ENCODE data around the gene NAALADL1. TPM values are rescaled to one million over a fixed set of nuclear protein-coding genes. Genes with fewer than 3 reads are reported as not detected.
"Not testable (repeated sequence)": the region's sequence is repeated elsewhere in the genome, so short reads cannot be mapped to it uniquely, and the experiment has no call there.

NAALADL1 gene
- total RNA-seq, 1 experiment from 2014 or later: not detected

DNA sequence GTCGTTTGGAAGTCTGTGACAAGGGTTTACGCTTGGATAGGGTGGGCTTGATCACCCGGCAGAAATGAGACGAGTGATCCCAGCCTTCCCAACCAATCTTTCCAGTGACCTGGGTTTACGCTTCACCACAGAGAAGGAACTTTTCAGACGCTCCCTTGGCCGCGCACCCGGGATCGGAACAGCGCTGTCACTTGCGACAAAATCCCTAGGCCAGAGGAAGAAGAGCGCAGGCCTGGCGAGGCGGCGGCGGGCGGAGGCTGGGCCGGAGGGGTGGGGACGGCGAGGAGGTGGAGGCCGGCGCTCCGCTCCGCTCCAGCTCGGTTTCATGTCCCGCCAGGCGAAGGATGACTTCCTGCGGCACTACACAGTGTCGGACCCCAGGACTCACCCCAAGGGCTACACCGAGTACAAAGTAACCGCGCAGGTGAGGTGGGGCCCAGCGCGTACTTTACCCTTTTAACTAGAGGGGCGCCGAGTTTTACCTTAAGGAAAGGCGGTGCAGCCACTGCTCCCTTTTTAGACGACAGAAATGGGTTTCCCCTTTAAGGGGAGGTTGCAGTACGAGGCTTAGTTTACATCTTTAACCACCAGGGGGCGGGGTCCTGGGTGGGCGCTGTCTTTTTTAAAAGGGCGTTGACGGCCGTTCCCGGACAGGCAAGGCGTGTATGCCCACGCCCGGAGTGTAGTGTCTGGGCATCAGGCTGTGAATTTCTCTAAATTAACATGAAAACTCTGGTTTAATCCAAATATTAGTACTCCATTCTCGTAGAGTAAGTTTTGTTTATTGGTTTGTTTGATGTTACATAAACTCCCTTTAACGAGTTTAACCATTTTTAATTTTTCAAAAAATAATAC lies 30.9 kb downstream of the NAALADL1 start, which contains the start of gene SNX15:
Gene SNX15 (plus strand): TSS at position 227 of the 855 bp plus-strand sequence. CDS start 99 bp downstream, at position 326.
- peaks cover 12% of the 10 kb centered on the region for H3K4me1 ChIP-seq (replicated peaks)
- H3K9me3 ChIP-seq (replicated peaks): no peaks in the 10 kb centered on the region
- H3K27ac ChIP-seq: peak within 1 kb of the TSS; percentile 5; the same call in 1 of the 2 replicates
- H3K36me3 ChIP-seq: peaks cover 4% of the 10 kb centered on the region
- peak; percentile 99 to 100 for DNase-seq (ENCODE audit: low read depth in 1 of 2, low spot score in 2 of 2)
- no peaks in the 10 kb centered on the region for H3K27me3 ChIP-seq (replicated peaks)
- peak within 1 kb of the TSS; percentile 52 for H3K4me3 ChIP-seq

DNA sequence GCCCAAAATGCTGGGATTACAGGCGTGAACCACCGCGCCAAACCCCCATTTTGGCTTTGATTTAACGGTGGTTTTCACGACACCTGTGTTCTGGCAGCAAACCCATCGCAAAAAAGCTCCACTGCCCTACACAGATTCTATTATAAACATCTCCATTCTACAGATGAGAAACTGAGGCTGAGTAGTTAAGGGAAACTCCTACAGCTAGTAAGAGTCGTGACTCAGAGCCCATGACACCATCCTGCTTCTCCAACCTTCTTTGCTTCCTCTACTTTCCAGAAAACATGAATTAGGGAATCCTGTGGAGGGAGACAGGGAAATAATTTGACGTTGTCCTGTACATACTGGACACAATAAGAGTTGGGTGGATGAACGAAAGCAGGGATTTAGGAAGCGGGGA lies 31.5 kb downstream of the NAALADL1 start:
- Histone ChIP-seq H3K4me1 (replicated peaks) (peaks cover 12% of the 10 kb centered on the region), H3K27ac (0 out of 2 replicates have a peak overlapping the region, but pooled peaks have one; percentile 1), H3K4me3 (peak overlapping the region; percentile 52), H3K9me3 (replicated peaks) (no peaks in the 10 kb centered on the region), H3K27me3 (replicated peaks) (no peaks in the 10 kb centered on the region), H3K36me3 (no peaks in the 10 kb centered on the region; the same call in 1 of the 2 replicates)
- no peak for DNase-seq (ENCODE audit: low read depth in 1 of 2, low spot score in 2 of 2)

DNA sequence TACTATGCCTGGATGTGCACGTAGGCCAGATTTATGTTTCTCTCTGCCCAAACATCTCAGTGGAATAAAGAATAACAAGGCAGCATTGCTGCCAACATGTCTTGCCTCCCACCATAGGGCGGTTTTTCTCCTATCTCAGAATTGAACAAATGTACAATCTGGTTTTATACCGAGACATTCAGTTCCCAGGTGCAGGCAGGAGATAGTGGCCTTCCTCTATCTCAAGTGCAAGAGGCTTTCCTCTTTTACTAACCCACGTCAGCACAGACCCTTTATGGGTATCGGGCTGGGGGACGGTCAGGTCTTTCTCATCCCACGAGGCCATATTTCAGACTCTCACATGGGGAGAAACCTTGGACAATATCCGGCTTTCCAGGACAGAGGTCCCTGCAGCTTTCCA lies 34.9 kb downstream of the NAALADL1 start:
- DNase-seq (ENCODE audit: low read depth in 1 of 2, low spot score in 2 of 2); H3K4me3 ChIP-seq; H3K9me3 ChIP-seq (replicated peaks); H3K27ac ChIP-seq; H3K27me3 ChIP-seq (replicated peaks): not testable (repeated sequence)
- Histone ChIP-seq H3K36me3 (peaks cover 19% of the 10 kb centered on the region), H3K4me1 (replicated peaks) (peaks cover 12% of the 10 kb centered on the region)

DNA sequence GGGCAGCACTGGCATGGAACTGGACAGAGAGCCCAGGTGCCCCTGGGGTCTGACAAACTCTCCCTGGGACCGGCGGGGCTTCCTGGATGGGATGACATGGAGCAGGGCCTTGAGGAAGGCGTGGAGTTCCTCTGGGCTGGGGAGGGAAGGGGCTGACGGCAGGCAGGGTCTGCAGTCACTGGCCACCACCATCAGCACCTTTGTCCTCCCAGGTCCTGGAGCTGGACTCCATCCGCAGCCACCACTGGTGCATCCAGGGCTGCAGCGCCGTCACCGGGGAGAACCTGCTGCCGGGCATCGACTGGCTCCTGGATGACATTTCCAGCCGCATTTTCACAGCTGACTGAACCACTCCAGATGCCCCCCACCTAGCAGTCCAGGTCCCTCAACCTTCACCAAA lies 36.8 kb downstream of the NAALADL1 start:
- Histone ChIP-seq H3K27me3 (replicated peaks) (no peaks in the 10 kb centered on the region), H3K9me3 (replicated peaks) (no peaks in the 10 kb centered on the region), H3K27ac (no peak overlapping the region), H3K36me3 (peaks cover 24% of the 10 kb centered on the region), H3K4me3 (no peak overlapping the region), H3K4me1 (replicated peaks) (peaks cover under 1% of the 10 kb centered on the region; the same call in 1 of the 2 replicates)
- DNase-seq (ENCODE audit: low read depth in 1 of 2, low spot score in 2 of 2): no peak

DNA sequence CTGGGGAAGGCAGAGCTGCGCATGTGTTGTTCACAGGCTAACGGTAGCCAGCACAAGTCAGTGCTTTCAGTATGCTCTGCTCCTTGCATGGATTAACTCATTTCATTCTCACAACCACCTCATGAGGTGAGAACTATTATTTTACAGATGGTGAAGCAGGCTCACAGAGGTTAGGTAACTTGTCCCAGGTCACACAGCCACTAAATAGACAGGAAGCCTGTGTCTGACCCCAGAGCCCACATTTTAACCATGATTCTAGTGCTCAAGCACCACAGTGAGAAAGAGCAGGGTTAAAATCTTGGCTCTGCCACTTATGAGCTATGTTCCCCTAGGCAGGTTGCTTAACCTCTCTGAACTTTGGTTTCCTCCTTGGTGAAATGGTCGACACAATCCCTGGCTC lies 37.4 kb downstream of the NAALADL1 start:
- H3K27me3 ChIP-seq (replicated peaks): no peaks in the 10 kb centered on the region
- no peaks in the 10 kb centered on the region for H3K4me1 ChIP-seq (replicated peaks)
- no peak overlapping the region for H3K4me3 ChIP-seq
- no peaks in the 10 kb centered on the region for H3K9me3 ChIP-seq (replicated peaks)
- no peak overlapping the region for H3K27ac ChIP-seq
- H3K36me3 ChIP-seq: peaks cover 25% of the 10 kb centered on the region
- no peak for DNase-seq (ENCODE audit: low read depth in 1 of 2, low spot score in 2 of 2)

DNA sequence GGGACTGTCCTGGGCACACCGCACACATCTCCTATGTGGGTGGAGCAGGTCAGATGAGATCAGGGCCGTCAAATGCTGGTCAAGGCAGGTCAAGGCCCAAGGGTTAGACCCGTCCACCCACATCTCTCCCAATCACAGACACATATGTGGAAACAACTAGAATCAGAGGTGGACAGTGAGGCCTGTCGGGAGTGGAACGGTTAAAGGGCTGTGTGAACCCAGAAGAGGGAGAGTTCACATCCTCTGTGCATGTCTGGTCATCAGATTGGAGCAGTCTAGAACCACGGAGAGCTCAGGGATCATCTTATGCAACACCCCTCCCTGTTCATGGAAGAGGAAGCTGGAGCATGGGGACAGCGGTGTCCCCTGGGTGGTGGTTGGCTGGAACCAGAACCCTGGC lies 38.5 kb downstream of the NAALADL1 start:
- Histone ChIP-seq H3K36me3 (peaks cover 25% of the 10 kb centered on the region), H3K4me3 (no peak overlapping the region), H3K27ac (no peak overlapping the region), H3K27me3 (replicated peaks) (no peaks in the 10 kb centered on the region), H3K4me1 (replicated peaks) (peaks cover 3% of the 10 kb centered on the region), H3K9me3 (replicated peaks) (no peaks in the 10 kb centered on the region)
- no peak for DNase-seq (ENCODE audit: low read depth in 1 of 2, low spot score in 2 of 2)

DNA sequence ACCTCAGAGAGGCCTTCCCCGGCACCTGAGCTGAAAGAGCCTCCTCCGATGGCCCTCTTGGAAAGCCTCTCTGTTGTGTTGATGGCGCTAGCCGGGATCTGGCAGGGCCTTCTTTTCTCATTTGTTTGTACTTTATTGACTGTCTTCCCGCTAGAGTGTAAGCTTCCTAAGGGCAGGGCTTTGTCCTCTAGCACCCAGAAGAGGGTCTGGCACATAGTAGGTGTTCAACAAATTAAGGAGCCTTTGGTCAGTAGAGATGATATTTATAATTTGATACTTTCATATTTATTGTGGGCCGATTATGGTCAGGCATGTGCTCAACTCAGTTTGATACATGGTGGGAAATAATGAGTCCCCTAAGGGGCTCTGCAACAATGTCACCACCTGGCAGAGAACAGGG lies 40.4 kb downstream of the NAALADL1 start:
- H3K27me3 ChIP-seq (replicated peaks): no peaks in the 10 kb centered on the region
- no peak overlapping the region for H3K4me3 ChIP-seq
- no peaks in the 10 kb centered on the region for H3K9me3 ChIP-seq (replicated peaks)
- H3K27ac ChIP-seq: no peak overlapping the region
- peaks cover 19% of the 10 kb centered on the region for H3K4me1 ChIP-seq (replicated peaks)
- DNase-seq (ENCODE audit: low read depth in 1 of 2, low spot score in 2 of 2): no peak
- H3K36me3 ChIP-seq: peaks cover 31% of the 10 kb centered on the region

DNA sequence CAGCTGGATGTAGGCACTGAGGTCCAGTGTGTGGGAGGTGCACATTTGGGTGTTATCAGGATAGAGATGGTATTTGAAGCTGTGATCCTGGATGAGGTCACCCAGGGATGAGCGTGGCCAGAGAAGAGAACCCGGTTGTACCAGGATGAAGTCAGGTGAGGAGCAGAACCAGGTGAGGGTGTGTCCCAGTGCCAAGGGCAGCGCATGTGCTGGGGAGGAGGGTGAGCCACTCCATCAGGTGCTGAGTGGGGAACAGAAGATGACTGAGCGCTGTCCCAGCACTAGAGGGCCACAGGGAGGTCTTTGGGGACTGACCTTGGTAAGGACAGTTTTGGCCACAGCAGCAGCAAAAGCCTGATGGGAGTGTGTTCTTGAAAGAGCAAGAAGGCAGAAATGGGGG lies 41.6 kb downstream of the NAALADL1 start:
- H3K9me3 ChIP-seq (replicated peaks): no peaks in the 10 kb centered on the region
- no peaks in the 10 kb centered on the region for H3K27me3 ChIP-seq (replicated peaks)
- peaks cover 22% of the 10 kb centered on the region for H3K4me1 ChIP-seq (replicated peaks)
- H3K27ac ChIP-seq: no peak overlapping the region
- DNase-seq (ENCODE audit: low read depth in 1 of 2, low spot score in 2 of 2): no peak
- H3K36me3 ChIP-seq: peaks cover 31% of the 10 kb centered on the region
- H3K4me3 ChIP-seq: no peak overlapping the region

DNA sequence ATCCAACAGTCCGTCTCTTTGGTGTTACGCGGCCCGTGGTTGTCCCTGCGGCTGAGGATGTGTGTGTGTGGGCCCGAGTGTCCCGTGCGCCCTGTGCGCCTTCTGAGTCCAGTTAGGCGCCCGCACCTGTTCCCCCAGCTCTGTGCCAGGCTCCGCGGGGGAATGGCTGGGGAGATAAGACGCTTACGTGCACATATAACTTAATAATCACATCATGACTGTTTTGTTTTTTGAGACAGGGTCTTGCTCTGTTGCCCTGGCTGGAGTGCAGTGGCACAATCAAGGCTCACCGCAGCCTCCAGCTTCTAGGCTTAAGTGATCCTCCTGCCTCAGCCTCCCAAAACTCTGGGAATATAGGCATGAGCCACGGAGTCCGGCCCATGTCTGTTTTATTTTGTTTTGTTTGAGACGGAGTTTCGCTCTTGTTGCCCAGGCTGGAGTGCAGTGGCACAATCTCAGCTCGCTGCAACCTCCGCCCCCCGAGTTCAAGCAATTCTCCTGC lies 43.6 kb downstream of the NAALADL1 start:
- DNase-seq (ENCODE audit: low read depth in 1 of 2, low spot score in 2 of 2): no peak
- no peaks in the 10 kb centered on the region for H3K9me3 ChIP-seq (replicated peaks)

DNA sequence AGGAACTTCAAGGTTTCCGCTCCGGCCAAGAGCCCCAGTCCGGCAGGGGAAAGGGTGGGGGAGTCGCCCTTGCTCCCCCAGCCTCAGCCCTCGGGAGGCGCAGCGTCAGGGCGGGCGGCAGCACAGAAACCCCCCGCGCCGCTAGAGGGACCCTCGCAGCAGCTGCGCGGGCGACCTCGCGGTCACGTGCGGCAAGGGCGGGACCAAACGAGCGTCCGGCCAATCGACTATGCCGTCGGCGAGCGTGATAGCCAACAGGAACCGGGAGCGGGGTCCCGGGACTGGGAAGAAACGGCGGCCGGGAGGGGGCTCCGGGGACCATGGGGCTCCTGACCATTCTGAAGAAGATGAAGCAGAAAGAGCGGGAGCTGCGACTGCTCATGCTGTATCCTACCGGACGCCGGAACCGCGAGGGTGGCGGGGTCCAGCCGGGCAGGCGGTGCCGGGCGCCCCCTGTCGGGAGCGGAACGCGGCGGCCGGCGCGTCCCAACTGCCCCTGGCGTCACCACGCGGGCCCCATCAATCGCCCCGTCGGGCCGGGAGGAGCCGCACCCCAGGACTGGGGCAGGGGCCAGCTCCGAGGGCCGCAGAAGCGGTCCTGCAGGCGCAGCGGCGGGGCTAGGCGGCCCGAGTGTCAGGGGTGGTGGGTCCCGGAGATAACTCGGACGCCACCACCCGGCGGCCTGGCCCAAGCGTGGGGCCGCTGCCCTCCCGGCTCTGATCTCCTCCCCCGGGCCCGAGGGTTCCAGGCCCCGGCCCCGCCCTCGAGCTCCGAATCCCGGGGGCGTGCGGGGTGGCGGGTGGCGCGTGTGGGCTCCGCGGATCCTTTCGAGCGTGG lies 44.2 kb downstream of the NAALADL1 start, which contains the start of gene ARL2:
Gene ARL2 (plus strand): TSS at position 273 of the 838 bp plus-strand sequence. CDS start 48 bp downstream, at position 321.
- Histone ChIP-seq H3K36me3 (peaks cover 17% of the 10 kb centered on the region), H3K4me1 (replicated peaks) (peaks cover 22% of the 10 kb centered on the region), H3K27ac (peak within 1 kb of the TSS; percentile 92), H3K4me3 (peak within 1 kb of the TSS; percentile 74), H3K9me3 (replicated peaks) (no peaks in the 10 kb centered on the region), H3K27me3 (replicated peaks) (no peaks in the 10 kb centered on the region)
- DNase-seq (ENCODE audit: low read depth in 1 of 2, low spot score in 2 of 2): peak; percentile 99

More for the DNA sequence above, 43.6 kb downstream of the NAALADL1 start:
- peak overlapping the region; percentile 92 for H3K27ac ChIP-seq
- H3K4me3 ChIP-seq: peak overlapping the region; percentile 74
- no peaks in the 10 kb centered on the region for H3K27me3 ChIP-seq (replicated peaks)
- H3K36me3 ChIP-seq: peaks cover 20% of the 10 kb centered on the region
- peaks cover 22% of the 10 kb centered on the region for H3K4me1 ChIP-seq (replicated peaks)

DNA sequence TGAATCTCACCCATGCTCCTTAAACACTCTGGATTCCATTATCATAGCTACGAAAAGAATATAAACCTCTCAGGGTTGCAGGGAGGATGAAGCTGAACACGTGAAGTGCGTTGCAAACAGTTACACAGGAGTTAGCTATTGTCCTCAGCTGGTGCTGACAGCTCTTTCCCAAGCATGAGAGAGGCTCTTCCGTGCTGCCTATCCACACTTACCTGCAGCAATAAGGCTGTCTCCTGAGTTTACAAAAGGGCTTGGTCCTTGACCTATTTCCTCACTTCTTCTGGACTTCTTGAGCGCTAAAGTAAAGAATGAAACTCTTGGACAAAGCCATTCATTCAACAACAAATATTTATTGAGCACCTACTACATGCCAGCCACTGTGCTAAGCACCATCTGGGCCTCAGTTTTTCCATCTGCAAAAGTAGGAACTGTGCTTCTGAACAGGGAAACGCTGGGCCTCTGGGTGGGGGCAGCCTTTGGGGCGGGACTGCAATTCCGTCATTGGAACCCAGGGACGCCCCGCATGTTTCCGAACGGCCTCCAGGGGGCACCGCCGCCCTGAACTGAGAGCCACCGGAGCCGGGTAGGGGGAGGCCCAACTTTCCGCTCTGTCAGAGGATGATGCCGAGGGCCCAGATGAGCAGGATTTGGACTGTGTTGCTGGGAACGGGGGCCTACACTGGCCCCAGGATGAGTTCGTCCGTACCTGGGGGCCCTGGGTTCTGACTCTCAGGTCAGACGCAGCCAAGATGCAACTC lies 45.0 kb downstream of the NAALADL1 start:
- Histone ChIP-seq H3K9me3 (replicated peaks) (no peaks in the 10 kb centered on the region), H3K27me3 (replicated peaks) (no peaks in the 10 kb centered on the region), H3K36me3 (peaks cover 10% of the 10 kb centered on the region), H3K4me3 (peak overlapping the region; percentile 74), H3K4me1 (replicated peaks) (peaks cover 22% of the 10 kb centered on the region), H3K27ac (peak overlapping the region; percentile 92)
- peak; percentile 97 for DNase-seq (ENCODE audit: low read depth in 1 of 2, low spot score in 2 of 2)

DNA sequence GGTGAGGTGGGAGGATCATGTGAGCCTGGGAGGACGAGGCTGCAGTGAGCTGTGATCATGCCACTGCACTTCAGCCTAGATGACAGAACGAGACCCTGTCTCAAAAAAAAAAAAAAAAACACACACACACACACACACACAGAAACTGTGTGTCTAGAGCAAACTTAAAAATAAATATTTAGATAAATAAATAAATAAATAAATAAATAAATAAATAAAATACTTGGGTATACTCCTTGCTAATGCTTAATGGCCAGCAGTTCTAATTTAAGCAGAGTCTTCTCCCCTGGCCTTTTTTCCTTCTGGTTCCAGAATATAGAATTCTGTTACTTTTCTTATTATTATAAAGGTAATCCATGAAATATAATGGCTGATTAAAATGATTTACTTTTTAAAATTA lies 49.5 kb downstream of the NAALADL1 start:
- Histone ChIP-seq H3K4me3 (no peak overlapping the region), H3K4me1 (replicated peaks) (peaks cover 29% of the 10 kb centered on the region), H3K36me3 (no peaks in the 10 kb centered on the region), H3K27me3 (replicated peaks) (no peaks in the 10 kb centered on the region), H3K9me3 (replicated peaks) (no peaks in the 10 kb centered on the region), H3K27ac (no peak overlapping the region)
- DNase-seq (ENCODE audit: low read depth in 1 of 2, low spot score in 2 of 2): no peak

DNA sequence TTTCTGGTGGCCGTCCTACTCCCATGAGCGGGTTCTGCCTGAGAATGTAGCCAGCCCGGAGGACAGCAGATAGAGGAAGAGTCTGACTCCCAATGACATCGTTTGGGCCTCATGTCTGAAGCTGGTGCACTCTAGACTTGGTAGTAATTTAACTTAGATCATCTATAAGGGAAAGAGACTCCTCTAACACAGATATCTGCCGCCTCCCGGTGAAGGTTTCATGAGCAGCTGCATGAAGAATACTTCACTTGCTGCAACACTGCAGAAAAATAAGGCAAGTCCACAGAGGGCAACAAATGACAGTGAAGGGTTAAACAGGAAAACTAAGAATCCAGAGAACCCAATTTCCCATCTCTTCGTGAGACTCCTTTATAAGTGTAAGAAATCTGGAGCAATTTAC lies 50.3 kb downstream of the NAALADL1 start:
- peaks cover 20% of the 10 kb centered on the region for H3K4me1 ChIP-seq (replicated peaks)
- no peak overlapping the region for H3K27ac ChIP-seq
- no peak for DNase-seq (ENCODE audit: low read depth in 1 of 2, low spot score in 2 of 2)
- no peaks in the 10 kb centered on the region for H3K27me3 ChIP-seq (replicated peaks)
- H3K4me3 ChIP-seq: no peak overlapping the region
- no peaks in the 10 kb centered on the region for H3K9me3 ChIP-seq (replicated peaks)
- H3K36me3 ChIP-seq: no peaks in the 10 kb centered on the region

Data from SJSA1 (cell line).